ENCODE measurements around the gene PGS1. TPM values are rescaled to one million over a fixed set of nuclear protein-coding genes. Genes with fewer than 3 reads are reported as not detected.

Gene PGS1
- polyA plus RNA-seq, 3 donors: 26.0 to 87.1 (median 28.0) TPM

DNA sequence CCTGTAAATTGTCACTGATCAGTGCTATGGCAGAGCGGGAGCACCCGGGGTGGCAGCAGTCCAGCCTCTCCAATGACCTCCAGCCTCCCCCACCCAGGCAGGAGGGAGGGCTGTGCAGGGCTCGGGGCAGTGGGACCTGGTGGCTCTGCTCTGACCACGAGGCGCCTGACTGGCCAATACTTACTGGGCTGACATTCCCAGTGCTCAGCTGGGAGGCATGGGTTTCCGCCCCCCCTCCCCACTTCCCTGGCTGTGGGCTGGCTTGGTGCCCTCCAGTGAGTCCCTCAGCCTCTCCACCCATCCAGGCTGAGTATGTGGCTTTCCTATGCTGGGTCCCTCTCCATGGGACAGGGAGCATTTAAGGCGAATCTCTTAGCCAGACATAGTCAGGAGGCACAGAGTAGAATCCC, 21.3 kb upstream of the PGS1 start:
- peak overlapping the region in 1 of 3 experiments; percentile 98 for H3K4me3 ChIP-seq (replicated peaks in 1 of 3; ENCODE audit: low read depth in 2 of 3, low read length in 3 of 3)
- H3K27me3 ChIP-seq (ENCODE audit: control insufficient read depth in 2 of 2, insufficient read depth in 2 of 2, low read length in 2 of 2): peaks cover 8 to 35% of the 10 kb centered on the region in 2 donors
- H3K9me3 Mint-ChIP-seq: peaks cover 0 to 17% (median 15%) of the 10 kb centered on the region in 7 donors
- H4K20me1 ChIP-seq (ENCODE audit: insufficient read depth, low read length): peaks cover 32% of the 10 kb centered on the region
- no peak overlapping the region for H2AFZ ChIP-seq (ENCODE audit: insufficient read depth, low read depth, low read length, poor library complexity, severe bottlenecking)
- peak overlapping the region; percentile 88 to 93 for H3K4me3 Mint-ChIP-seq
- no peaks in the 10 kb centered on the region for H3K79me2 ChIP-seq (ENCODE audit: insufficient read depth, low read length)
- peaks cover 70 to 84% of the 10 kb centered on the region in 2 donors for H3K4me1 ChIP-seq (ENCODE audit: control insufficient read depth in 1 of 2, insufficient read depth in 2 of 2, low read length in 2 of 2)
- intact Hi-C loops (cut with micrococcal nuclease): loop anchor here in 1 of 2 donors (2.0 kb wide), 1 partner anchor 20 kb away; no protein-coding TSS in a partner anchor
- H3K4me1 Mint-ChIP-seq: peaks cover 65% of the 10 kb centered on the region
- no peak overlapping the region for H3K9ac ChIP-seq (ENCODE audit: insufficient read depth, low read length, poor library complexity, severe bottlenecking)
- peak overlapping the region; percentile 93 for H3K4me2 ChIP-seq (replicated peaks; ENCODE audit: extremely low read depth, low read length, poor library complexity, severe bottlenecking)
- no peak for DNase-seq
- H3K36me3 ChIP-seq (replicated peaks in 1 of 2; ENCODE audit: control insufficient read depth in 1 of 2, insufficient read depth in 2 of 2, low read length in 2 of 2): peaks cover 0 to 19% of the 10 kb centered on the region in 2 donors
- WGBS (ENCODE audit: insufficient coverage): 93% methylated on average over 4 of the region's 7 CpGs
- TF ChIP-seq, protein P1, sequence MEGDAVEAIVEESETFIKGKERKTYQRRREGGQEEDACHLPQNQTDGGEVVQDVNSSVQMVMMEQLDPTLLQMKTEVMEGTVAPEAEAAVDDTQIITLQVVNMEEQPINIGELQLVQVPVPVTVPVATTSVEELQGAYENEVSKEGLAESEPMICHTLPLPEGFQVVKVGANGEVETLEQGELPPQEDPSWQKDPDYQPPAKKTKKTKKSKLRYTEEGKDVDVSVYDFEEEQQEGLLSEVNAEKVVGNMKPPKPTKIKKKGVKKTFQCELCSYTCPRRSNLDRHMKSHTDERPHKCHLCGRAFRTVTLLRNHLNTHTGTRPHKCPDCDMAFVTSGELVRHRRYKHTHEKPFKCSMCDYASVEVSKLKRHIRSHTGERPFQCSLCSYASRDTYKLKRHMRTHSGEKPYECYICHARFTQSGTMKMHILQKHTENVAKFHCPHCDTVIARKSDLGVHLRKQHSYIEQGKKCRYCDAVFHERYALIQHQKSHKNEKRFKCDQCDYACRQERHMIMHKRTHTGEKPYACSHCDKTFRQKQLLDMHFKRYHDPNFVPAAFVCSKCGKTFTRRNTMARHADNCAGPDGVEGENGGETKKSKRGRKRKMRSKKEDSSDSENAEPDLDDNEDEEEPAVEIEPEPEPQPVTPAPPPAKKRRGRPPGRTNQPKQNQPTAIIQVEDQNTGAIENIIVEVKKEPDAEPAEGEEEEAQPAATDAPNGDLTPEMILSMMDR (IDR thresholded peaks at IDR 0.05): no peak
- H3K36me3 Mint-ChIP-seq: peaks cover 23 to 30% of the 10 kb centered on the region in 2 donors
- H3K9me3 ChIP-seq (replicated peaks in 1 of 2; ENCODE audit: control insufficient read depth in 1 of 2, insufficient read depth in 1 of 2, low read length in 2 of 2): no peaks in the 10 kb centered on the region
- peak overlapping the region; percentile 39 to 90 (median 87) for H3K27ac Mint-ChIP-seq
- H3K27ac ChIP-seq (ENCODE audit: low read depth in 1 of 2, low read length in 2 of 2): peak overlapping the region in 1 of 2 donors; percentile 0
- peaks cover 32 to 46% (median 37%) of the 10 kb centered on the region in 3 donors for H3K27me3 Mint-ChIP-seq (ENCODE audit: low read depth in 3 of 3)

DNA sequence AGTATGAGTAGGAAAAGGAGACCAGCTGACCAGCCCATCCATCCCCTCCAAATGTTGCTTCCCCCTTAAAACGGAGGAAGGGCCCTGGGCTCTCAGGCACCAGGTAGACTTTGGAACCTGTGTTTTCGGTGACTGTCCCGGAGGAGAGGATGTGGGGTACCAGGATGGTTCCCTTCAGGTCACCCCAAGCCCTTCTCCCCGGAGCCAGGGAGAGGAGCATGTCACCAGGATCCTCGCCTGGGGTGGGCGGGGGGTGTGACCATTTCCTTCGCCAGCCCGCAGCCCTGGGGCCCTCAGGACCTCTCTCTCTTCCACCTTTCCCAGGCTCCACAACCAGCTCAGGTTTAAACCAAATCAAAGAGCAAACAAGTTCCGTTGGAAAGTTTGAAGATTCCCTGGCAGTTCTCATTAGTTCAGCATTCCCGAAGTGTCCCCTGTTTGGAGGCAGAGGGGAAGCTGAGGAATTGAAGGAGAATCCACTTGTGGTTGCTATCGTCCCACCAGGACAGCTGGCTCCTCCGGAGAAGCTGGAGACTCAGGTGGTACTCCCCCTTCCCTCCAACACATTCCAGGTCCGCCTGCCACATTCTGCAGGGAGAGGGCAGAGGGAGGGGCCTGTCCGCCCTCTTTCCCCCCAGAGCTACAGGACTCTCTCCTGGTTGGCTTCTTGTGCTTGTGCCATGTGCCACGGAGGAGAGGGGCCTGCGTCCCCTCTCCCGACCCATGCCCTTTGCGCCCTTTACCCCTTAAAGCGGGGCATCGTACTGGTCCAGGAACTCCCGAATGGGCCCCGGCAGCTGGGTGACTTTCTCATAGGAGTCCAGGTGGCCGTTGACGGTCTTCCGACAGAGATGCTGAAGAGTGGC, 20.5 kb upstream of the PGS1 start:
- peak overlapping the region; percentile 93 for H3K4me2 ChIP-seq (replicated peaks; ENCODE audit: extremely low read depth, low read length, poor library complexity, severe bottlenecking)
- DNase-seq: no peak
- intact Hi-C loops (cut with micrococcal nuclease): loop anchor here in 1 of 2 donors (2.0 kb wide), 1 partner anchor 21 kb away; no protein-coding TSS in a partner anchor
- peak overlapping the region; percentile 79 to 98 (median 97) for H3K4me3 ChIP-seq (replicated peaks in 1 of 3; ENCODE audit: low read depth in 2 of 3, low read length in 3 of 3)
- Mint-ChIP-seq H3K36me3 (peaks cover 23 to 30% of the 10 kb centered on the region in 2 donors), H3K4me3 (peak overlapping the region; percentile 88 to 93), H3K27me3 (ENCODE audit: low read depth in 3 of 3) (peaks cover 27 to 47% (median 37%) of the 10 kb centered on the region in 3 donors), H3K4me1 (peaks cover 61% of the 10 kb centered on the region), H3K27ac (peak overlapping the region in 4 of 7 donors; percentile 45 to 88 (median 82)), H3K9me3 (peaks cover 0 to 17% (median 15%) of the 10 kb centered on the region in 7 donors)
- H3K9ac ChIP-seq (ENCODE audit: insufficient read depth, low read length, poor library complexity, severe bottlenecking): peak overlapping the region; percentile 85
- TF ChIP-seq, protein P1 (IDR thresholded peaks at IDR 0.05): no peak
- H3K36me3 ChIP-seq (replicated peaks in 1 of 2; ENCODE audit: control insufficient read depth in 1 of 2, insufficient read depth in 2 of 2, low read length in 2 of 2): peaks cover 0 to 19% of the 10 kb centered on the region in 2 donors
- no peak overlapping the region for H2AFZ ChIP-seq (ENCODE audit: insufficient read depth, low read depth, low read length, poor library complexity, severe bottlenecking)
- H3K27me3 ChIP-seq (ENCODE audit: control insufficient read depth in 2 of 2, insufficient read depth in 2 of 2, low read length in 2 of 2): peaks cover 8 to 32% of the 10 kb centered on the region in 2 donors
- peaks cover 65 to 77% of the 10 kb centered on the region in 2 donors for H3K4me1 ChIP-seq (ENCODE audit: control insufficient read depth in 1 of 2, insufficient read depth in 2 of 2, low read length in 2 of 2)
- H3K9me3 ChIP-seq (replicated peaks in 1 of 2; ENCODE audit: control insufficient read depth in 1 of 2, insufficient read depth in 1 of 2, low read length in 2 of 2): no peaks in the 10 kb centered on the region
- no peak overlapping the region for H3K27ac ChIP-seq (ENCODE audit: low read depth in 1 of 2, low read length in 2 of 2)
- H4K20me1 ChIP-seq (ENCODE audit: insufficient read depth, low read length): peaks cover 32% of the 10 kb centered on the region
- WGBS (ENCODE audit: insufficient coverage): 98% methylated on average over 12 of the region's 25 CpGs
- no peaks in the 10 kb centered on the region for H3K79me2 ChIP-seq (ENCODE audit: insufficient read depth, low read length)

Measured in CD14-positive monocyte (primary cell).